ENCODE measurements around the gene SPNS2. TPM values are rescaled to one million over a fixed set of nuclear protein-coding genes. Genes with fewer than 3 reads are reported as not detected.

SPNS2 gene
- total and polyA plus RNA-seq, 4 donors: 4.0 to 9.0 (median 5.2) TPM

DNA sequence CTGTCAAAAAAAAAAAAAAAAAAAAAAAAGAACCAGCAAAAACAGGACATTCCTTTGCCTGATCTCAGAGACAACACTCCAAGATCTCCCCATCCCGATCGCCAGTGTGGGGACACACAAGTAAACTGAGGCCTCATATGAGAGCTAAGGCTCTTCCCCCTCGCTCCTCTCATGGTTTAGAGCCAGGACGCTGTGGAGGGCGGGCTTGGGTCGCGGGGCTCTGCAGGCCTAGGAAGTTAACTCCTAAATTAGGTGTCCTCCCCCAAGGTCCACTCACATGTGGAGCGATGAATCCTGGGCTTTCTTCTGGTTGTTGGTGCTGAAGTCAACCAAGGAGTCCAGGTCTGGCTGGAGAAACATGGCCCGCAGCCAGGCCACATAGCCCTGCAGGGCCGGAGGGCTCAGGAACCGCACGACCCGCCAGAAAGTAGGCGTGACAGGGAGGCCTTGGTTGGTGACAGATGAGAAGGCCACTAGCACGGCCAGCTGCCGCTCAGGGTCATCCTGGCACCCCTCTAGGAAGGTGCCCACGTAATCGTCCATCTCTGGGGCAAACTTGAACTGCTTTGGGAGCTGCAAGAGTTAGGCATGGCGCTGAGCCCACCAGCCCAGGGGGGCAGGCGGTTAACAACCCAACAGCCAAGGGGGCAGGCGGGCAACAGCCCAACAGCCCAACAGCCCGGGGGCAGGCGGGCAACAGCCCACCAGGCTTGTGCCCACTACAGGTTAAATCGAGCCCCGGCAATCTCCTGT is 51.3 kb downstream of the SPNS2 start:
- no peak overlapping the region for H3K4me3 ChIP-seq (ENCODE audit: low read depth in 1 of 3, low read length in 3 of 3)
- no peak for DNase-seq (ENCODE audit: low spot score)
- no peak overlapping the region for H3K9ac ChIP-seq (ENCODE audit: low read depth in 1 of 2, low read length in 2 of 2)
- no peaks in the 10 kb centered on the region for H3K9me3 ChIP-seq (ENCODE audit: control insufficient read depth in 4 of 4, low read length in 3 of 4)
- TF ChIP-seq, protein P1, sequence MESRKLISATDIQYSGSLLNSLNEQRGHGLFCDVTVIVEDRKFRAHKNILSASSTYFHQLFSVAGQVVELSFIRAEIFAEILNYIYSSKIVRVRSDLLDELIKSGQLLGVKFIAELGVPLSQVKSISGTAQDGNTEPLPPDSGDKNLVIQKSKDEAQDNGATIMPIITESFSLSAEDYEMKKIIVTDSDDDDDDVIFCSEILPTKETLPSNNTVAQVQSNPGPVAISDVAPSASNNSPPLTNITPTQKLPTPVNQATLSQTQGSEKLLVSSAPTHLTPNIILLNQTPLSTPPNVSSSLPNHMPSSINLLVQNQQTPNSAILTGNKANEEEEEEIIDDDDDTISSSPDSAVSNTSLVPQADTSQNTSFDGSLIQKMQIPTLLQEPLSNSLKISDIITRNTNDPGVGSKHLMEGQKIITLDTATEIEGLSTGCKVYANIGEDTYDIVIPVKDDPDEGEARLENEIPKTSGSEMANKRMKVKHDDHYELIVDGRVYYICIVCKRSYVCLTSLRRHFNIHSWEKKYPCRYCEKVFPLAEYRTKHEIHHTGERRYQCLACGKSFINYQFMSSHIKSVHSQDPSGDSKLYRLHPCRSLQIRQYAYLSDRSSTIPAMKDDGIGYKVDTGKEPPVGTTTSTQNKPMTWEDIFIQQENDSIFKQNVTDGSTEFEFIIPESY (IDR thresholded peaks at IDR 0.05): no peak
- TF ChIP-seq, protein P2, sequence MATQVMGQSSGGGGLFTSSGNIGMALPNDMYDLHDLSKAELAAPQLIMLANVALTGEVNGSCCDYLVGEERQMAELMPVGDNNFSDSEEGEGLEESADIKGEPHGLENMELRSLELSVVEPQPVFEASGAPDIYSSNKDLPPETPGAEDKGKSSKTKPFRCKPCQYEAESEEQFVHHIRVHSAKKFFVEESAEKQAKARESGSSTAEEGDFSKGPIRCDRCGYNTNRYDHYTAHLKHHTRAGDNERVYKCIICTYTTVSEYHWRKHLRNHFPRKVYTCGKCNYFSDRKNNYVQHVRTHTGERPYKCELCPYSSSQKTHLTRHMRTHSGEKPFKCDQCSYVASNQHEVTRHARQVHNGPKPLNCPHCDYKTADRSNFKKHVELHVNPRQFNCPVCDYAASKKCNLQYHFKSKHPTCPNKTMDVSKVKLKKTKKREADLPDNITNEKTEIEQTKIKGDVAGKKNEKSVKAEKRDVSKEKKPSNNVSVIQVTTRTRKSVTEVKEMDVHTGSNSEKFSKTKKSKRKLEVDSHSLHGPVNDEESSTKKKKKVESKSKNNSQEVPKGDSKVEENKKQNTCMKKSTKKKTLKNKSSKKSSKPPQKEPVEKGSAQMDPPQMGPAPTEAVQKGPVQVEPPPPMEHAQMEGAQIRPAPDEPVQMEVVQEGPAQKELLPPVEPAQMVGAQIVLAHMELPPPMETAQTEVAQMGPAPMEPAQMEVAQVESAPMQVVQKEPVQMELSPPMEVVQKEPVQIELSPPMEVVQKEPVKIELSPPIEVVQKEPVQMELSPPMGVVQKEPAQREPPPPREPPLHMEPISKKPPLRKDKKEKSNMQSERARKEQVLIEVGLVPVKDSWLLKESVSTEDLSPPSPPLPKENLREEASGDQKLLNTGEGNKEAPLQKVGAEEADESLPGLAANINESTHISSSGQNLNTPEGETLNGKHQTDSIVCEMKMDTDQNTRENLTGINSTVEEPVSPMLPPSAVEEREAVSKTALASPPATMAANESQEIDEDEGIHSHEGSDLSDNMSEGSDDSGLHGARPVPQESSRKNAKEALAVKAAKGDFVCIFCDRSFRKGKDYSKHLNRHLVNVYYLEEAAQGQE (IDR thresholded peaks at IDR 0.05): no peak
- TF ChIP-seq, protein P3, sequence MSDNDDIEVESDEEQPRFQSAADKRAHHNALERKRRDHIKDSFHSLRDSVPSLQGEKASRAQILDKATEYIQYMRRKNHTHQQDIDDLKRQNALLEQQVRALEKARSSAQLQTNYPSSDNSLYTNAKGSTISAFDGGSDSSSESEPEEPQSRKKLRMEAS (IDR thresholded peaks at IDR 0.05): no peak
- TF ChIP-seq FOXA2 (IDR thresholded peaks at IDR 0.05): no peak
- no peak for TF ChIP-seq YY1 (IDR thresholded peaks at IDR 0.05)
- TF ChIP-seq SP1 (IDR thresholded peaks at IDR 0.05): no peak
- TF ChIP-seq, protein P4, sequence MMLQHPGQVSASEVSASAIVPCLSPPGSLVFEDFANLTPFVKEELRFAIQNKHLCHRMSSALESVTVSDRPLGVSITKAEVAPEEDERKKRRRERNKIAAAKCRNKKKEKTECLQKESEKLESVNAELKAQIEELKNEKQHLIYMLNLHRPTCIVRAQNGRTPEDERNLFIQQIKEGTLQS (IDR thresholded peaks at IDR 0.05): no peak
- H3K36me3 ChIP-seq (ENCODE audit: control insufficient read depth in 4 of 4, insufficient read depth in 3 of 4, low read depth in 1 of 4, low read length in 3 of 4): peaks cover 26 to 67% (median 34%) of the 10 kb centered on the region in 4 donors
- H3K27me3 ChIP-seq (ENCODE audit: control insufficient read depth in 4 of 4, insufficient read depth in 4 of 4, low read length in 3 of 4): no peaks in the 10 kb centered on the region
- H3K27ac ChIP-seq (ENCODE audit: low read depth in 1 of 2, low read length in 2 of 2): no peak overlapping the region
- WGBS: 96% methylated on average over 25 of the region's 25 CpGs
- H3K4me1 ChIP-seq (ENCODE audit: control insufficient read depth in 4 of 4, insufficient read depth in 4 of 4, low read length in 3 of 4): peaks cover 0 to 14% (median 7%) of the 10 kb centered on the region in 4 donors

DNA sequence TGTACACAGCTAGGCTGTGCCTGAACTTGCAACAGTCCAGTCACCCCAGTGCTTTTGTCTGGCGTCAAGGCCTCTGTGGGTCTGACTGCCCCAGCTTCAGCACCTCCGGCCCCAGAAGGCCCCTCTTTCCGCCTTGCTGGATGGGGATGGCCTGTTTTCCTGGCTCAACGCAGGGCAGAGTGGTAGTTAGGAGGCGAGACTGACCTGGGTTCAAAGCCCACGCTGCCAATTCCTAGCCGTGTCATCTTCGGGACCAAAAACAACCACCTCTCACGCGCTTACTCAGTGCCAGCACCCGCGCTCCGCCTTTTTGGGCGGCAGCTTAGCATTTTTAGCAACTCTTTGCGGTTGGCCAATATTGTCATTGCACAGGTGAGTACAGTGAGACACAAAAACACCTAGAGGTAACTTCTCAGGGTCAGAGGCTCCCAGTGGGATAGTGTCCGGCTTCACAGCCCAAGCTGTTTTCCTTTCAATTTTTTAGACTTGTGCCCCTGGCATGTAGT is 51.9 kb downstream of the SPNS2 start:
- Histone ChIP-seq H3K9me3 (ENCODE audit: control insufficient read depth in 4 of 4, low read length in 3 of 4) (no peaks in the 10 kb centered on the region), H3K36me3 (ENCODE audit: control insufficient read depth in 4 of 4, insufficient read depth in 3 of 4, low read depth in 1 of 4, low read length in 3 of 4) (peaks cover 23 to 63% (median 34%) of the 10 kb centered on the region in 4 donors), H3K9ac (ENCODE audit: low read depth in 1 of 2, low read length in 2 of 2) (no peak overlapping the region), H3K4me3 (ENCODE audit: low read depth in 1 of 3, low read length in 3 of 3) (no peak overlapping the region), H3K4me1 (ENCODE audit: control insufficient read depth in 4 of 4, insufficient read depth in 4 of 4, low read length in 3 of 4) (peaks cover 0 to 16% (median 8%) of the 10 kb centered on the region in 4 donors), H3K27ac (ENCODE audit: low read depth in 1 of 2, low read length in 2 of 2) (no peak overlapping the region), H3K27me3 (ENCODE audit: control insufficient read depth in 4 of 4, insufficient read depth in 4 of 4, low read length in 3 of 4) (no peaks in the 10 kb centered on the region)
- WGBS: 95% methylated on average over 16 of the region's 16 CpGs
- no peak for DNase-seq (ENCODE audit: low spot score)
- TF ChIP-seq SP1 (IDR thresholded peaks at IDR 0.05): no peak
- TF ChIP-seq FOXA1 (IDR thresholded peaks at IDR 0.05): no peak
- TF ChIP-seq JUND (IDR thresholded peaks at IDR 0.05): no peak
- TF ChIP-seq HNF4A (conservative IDR thresholded peaks at IDR 0.05): no peak
- TF ChIP-seq TAF1 (conservative IDR thresholded peaks at IDR 0.05): no peak
- TF ChIP-seq GABPA (IDR thresholded peaks at IDR 0.05 in 1 of 2, conservative IDR thresholded peaks at IDR 0.05 in 1 of 2): no peak
- TF ChIP-seq YY1 (IDR thresholded peaks at IDR 0.05): no peak
- TF ChIP-seq, protein P3 (IDR thresholded peaks at IDR 0.05): no peak
- TF ChIP-seq, protein P1 (IDR thresholded peaks at IDR 0.05): no peak
- no peak for TF ChIP-seq NR2F2 (IDR thresholded peaks at IDR 0.05)
- TF ChIP-seq RAD21 (IDR thresholded peaks at IDR 0.05): no peak
- no peak for TF ChIP-seq FOXA2 (IDR thresholded peaks at IDR 0.05)
- TF ChIP-seq, protein P4 (IDR thresholded peaks at IDR 0.05): no peak
- TF ChIP-seq, protein P5, sequence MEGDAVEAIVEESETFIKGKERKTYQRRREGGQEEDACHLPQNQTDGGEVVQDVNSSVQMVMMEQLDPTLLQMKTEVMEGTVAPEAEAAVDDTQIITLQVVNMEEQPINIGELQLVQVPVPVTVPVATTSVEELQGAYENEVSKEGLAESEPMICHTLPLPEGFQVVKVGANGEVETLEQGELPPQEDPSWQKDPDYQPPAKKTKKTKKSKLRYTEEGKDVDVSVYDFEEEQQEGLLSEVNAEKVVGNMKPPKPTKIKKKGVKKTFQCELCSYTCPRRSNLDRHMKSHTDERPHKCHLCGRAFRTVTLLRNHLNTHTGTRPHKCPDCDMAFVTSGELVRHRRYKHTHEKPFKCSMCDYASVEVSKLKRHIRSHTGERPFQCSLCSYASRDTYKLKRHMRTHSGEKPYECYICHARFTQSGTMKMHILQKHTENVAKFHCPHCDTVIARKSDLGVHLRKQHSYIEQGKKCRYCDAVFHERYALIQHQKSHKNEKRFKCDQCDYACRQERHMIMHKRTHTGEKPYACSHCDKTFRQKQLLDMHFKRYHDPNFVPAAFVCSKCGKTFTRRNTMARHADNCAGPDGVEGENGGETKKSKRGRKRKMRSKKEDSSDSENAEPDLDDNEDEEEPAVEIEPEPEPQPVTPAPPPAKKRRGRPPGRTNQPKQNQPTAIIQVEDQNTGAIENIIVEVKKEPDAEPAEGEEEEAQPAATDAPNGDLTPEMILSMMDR (IDR thresholded peaks at IDR 0.05; ENCODE audit: low read depth, low read length, missing input control): no peak
- TF ChIP-seq HNF4G (IDR thresholded peaks at IDR 0.05): no peak
- no peak for TF ChIP-seq EGR1 (IDR thresholded peaks at IDR 0.05; ENCODE audit: low read depth in 2 of 2)
- TF ChIP-seq RXRA (IDR thresholded peaks at IDR 0.05): no peak

Data from liver (tissue), 9 donors.